ENCODE results near the gene PPP1R16B.

DNA sequence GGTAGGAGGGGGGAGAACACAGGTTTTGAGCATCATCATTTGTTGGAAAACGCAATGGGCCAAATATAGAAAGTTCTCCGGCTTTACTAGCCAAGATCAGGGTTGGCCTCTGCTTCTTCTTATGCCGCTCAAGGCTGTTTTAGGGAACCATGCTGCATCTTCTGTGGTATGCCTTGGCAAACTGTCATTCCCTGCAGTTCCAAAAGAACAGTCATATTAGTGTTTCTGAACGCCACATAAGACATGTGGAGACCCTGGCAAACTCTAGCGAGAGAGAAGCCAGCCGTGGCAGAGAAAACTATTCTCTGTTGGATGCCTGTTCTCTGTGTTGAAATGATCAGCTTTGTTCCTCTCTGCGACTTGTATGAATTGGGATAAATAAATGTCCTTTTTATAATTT, 46.4 kb upstream of the PPP1R16B start:
- TF ChIP-seq EZH2 (IDR thresholded peaks at IDR 0.05; ENCODE audit: borderline replicate concordance, control insufficient read depth, low read depth, low read length): no peak
- TF ChIP-seq POLR2A (IDR thresholded peaks at IDR 0.05; ENCODE audit: low read depth, low read length): no peak
- no peak for TF ChIP-seq CUX1 (IDR thresholded peaks at IDR 0.05; ENCODE audit: insufficient replicate concordance, low read depth, low read length)
- TF ChIP-seq, protein P1, sequence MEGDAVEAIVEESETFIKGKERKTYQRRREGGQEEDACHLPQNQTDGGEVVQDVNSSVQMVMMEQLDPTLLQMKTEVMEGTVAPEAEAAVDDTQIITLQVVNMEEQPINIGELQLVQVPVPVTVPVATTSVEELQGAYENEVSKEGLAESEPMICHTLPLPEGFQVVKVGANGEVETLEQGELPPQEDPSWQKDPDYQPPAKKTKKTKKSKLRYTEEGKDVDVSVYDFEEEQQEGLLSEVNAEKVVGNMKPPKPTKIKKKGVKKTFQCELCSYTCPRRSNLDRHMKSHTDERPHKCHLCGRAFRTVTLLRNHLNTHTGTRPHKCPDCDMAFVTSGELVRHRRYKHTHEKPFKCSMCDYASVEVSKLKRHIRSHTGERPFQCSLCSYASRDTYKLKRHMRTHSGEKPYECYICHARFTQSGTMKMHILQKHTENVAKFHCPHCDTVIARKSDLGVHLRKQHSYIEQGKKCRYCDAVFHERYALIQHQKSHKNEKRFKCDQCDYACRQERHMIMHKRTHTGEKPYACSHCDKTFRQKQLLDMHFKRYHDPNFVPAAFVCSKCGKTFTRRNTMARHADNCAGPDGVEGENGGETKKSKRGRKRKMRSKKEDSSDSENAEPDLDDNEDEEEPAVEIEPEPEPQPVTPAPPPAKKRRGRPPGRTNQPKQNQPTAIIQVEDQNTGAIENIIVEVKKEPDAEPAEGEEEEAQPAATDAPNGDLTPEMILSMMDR (IDR thresholded peaks at IDR 0.05 in 2 of 3, conservative IDR thresholded peaks at IDR 0.05 in 1 of 3; ENCODE audit: control insufficient read depth in 2 of 3, extremely low read depth in 1 of 3, insufficient read depth in 1 of 3, low read depth in 3 of 3, low read length in 3 of 3): no peak
- TF ChIP-seq, protein P2, sequence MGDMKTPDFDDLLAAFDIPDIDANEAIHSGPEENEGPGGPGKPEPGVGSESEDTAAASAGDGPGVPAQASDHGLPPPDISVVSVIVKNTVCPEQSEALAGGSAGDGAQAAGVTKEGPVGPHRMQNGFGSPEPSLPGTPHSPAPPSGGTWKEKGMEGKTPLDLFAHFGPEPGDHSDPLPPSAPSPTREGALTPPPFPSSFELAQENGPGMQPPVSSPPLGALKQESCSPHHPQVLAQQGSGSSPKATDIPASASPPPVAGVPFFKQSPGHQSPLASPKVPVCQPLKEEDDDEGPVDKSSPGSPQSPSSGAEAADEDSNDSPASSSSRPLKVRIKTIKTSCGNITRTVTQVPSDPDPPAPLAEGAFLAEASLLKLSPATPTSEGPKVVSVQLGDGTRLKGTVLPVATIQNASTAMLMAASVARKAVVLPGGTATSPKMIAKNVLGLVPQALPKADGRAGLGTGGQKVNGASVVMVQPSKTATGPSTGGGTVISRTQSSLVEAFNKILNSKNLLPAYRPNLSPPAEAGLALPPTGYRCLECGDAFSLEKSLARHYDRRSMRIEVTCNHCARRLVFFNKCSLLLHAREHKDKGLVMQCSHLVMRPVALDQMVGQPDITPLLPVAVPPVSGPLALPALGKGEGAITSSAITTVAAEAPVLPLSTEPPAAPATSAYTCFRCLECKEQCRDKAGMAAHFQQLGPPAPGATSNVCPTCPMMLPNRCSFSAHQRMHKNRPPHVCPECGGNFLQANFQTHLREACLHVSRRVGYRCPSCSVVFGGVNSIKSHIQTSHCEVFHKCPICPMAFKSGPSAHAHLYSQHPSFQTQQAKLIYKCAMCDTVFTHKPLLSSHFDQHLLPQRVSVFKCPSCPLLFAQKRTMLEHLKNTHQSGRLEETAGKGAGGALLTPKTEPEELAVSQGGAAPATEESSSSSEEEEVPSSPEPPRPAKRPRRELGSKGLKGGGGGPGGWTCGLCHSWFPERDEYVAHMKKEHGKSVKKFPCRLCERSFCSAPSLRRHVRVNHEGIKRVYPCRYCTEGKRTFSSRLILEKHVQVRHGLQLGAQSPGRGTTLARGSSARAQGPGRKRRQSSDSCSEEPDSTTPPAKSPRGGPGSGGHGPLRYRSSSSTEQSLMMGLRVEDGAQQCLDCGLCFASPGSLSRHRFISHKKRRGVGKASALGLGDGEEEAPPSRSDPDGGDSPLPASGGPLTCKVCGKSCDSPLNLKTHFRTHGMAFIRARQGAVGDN (IDR thresholded peaks at IDR 0.05): no peak
- no peak for TF ChIP-seq USF2 (IDR thresholded peaks at IDR 0.05; ENCODE audit: borderline replicate concordance, low read depth, low read length)
- TF ChIP-seq EP300 (IDR thresholded peaks at IDR 0.05; ENCODE audit: borderline replicate concordance in 1 of 2, control insufficient read depth in 1 of 2, low read depth in 2 of 2, low read length in 2 of 2): no peak
- TF ChIP-seq ZZZ3 (IDR thresholded peaks at IDR 0.05; ENCODE audit: control insufficient read depth, insufficient read length, low read depth): no peak
- TF ChIP-seq JUND (IDR thresholded peaks at IDR 0.05; ENCODE audit: low read depth, low read length): no peak

All from GM12878 (cell line).